Measurements from ENCODE around the gene SELENOF.
"Not testable (repeated sequence)": the region's sequence is repeated elsewhere in the genome, so short reads cannot be mapped to it uniquely, and the experiment has no call there.

SELENOF gene

DNA sequence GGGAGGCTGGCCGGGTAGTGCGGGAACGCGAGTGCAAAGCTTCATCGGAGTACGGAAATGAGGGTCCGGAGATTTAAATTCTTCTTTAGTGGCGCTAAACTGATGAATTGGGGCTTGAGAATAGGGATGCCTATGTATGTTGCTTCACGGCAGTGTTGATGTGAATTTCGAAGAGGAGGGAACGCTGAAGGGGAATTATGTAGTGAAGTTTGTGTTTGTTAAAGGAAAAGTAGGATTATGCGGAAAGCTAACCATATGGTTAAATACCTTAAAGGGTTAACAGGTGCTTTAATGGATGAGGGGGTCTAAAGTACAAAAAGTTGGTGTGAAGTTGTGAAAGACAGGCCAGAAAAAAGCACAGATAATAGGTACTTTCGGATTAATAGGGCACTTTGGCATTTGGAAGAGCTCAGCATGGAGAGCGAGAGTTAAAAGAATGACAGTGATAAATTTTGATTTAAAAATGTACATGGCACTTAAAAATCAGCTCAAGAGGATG, 1.9 kb upstream of the SELENOF start:
- no peak for DNase-seq

DNA sequence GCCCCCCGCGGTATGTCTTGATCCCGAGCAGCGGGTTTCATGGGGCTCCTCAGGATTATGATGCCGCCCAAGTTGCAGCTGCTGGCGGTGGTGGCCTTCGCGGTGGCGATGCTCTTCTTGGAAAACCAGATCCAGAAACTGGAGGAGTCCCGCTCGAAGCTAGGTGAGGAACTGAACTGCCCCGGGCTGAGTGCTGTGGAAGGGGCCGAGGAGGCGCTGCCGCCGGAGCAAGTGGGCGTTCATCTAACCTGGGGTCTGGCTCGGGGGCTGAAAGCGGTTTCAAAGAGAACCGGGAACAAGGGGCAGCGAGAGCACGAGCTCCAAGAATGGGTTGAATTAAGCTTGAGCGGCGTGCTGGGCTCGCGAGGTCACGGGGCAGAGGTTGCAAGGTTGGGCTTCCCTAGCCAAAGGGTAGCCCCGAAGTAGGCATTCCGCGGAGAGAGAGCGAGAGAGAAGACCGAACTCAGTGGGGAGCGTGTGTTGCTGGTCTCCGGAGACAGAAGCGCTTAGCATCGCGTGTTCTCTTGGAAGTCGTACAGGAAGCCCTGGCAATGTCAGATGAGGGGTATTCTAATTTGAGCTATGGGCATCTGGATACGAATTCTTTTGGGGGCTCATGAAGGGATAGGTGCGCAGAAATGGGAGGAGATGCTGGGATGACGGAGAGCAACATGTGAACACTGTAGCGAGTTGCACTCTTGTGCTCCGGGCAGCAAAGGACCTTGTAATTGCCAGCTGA, 1.2 kb upstream of the SELENOF start:
- no peak for DNase-seq

DNA sequence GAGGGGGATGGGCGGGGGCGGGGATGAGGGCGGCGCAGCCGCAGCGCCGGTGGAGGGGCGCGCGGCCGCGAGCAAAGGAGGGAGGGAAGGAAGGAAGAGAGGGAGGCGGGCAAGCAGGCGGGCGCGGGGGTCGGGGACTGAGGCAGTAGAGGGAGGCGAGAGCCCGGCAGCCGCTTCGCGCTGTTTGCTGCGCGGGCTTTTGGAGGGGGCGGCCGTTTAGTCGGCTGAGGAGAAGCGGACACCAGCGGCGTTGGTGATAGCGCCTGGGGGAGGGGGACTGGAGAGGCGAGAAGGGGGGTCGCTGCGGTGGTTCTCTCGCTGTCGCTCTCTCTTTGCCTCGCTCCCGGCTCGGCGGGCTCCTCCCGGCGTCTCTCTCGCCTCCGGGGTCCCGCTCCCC, 673 bp upstream of the SELENOF start, which contains the start of gene HS2ST1:
TSS of gene HS2ST1 (plus strand) at position 35 of the 397 bp plus-strand sequence.
- DNase-seq, result no peak

DNA sequence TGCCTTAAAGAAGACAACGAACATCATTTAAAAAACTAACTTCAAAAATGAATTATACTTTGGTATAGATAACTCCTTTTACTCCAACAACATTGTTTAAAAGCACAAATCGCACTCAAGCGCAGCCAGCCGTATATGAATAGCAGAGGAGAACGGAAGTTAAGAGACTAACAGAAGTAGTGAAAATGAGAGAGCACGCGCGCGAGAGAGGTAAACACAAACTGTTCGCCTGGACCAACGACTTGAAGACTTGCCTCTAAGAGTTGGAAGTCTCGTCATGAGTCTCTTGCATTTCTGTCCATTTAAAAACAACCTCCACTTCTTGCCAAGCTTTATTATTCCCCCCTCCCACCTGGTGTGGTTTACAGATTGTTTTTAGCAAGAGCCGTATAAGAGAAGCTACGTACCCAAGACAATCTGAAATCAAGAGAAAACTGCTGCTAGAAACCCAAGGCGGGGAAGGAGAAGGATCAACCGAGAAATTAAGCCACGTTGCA, 479 bp downstream of the SELENOF start:
- peak; percentile 16 for DNase-seq

DNA sequence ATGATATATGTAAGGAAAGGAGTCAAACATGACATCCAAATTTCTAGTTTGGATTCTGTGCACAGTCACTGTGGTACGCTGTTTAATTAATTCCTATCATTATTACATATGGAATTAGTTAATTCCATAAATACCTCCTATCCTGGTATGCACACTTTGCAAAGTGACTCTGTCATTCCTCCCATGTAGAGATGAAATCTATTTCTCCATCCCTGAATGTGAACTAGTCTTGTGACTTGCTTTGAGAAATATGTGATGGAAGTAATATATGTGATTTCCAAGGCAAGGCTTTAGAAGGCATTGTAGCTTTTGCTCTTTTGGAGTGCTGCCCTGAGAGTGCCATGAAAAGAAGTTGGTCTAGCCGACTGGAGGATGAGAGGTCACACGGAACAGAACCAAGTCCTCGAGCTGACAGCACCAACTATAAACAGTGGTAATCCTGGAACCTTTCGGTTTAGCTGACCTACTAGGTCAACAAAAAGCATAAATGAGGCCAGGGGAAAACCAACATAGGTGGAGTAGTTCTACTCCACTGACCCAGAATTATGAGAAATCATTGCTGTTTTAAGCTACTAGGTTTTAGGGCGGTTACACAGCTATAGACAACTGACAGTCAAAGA, 1.5 kb downstream of the SELENOF start:
- no peak for DNase-seq

DNA sequence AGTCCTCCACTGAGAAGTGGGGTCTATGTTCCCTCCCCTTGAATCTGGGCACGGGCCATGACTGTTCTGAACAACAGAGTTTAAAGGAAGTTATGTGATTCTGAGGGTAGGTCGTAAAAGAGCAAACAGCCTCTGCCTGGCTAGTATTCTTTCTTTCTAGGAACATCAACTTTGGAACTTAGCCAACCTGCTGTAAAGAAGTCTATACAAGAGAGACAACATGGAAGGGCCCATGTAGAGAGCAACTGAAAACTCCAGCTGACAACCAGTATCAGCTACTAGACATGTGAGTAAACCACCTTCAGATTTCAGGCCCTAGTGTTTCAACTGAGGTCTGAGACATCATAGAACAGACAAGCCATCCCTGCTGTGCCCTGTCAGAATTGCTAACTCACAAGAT, 7.5 kb downstream of the SELENOF start:
- no peak for DNase-seq

DNA sequence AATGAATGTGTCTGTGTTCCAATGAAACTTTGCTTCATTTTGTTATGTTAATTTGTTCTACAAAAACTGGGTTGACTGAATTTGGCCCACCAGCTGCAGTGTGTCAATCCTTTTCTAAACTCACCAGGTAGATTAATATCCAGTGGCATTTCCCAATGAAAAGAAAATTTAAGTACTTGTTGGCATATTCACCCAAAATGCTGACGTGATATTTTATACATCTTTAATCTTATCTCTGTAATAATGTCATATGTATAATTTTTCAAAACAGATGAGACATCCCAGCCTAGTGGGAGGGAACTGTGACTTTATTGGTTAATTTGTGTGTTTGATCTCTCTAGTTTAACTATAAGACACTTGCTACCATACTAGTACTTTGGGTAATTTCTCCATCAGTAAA, 8.1 kb downstream of the SELENOF start:
- DNase-seq, result no peak

DNA sequence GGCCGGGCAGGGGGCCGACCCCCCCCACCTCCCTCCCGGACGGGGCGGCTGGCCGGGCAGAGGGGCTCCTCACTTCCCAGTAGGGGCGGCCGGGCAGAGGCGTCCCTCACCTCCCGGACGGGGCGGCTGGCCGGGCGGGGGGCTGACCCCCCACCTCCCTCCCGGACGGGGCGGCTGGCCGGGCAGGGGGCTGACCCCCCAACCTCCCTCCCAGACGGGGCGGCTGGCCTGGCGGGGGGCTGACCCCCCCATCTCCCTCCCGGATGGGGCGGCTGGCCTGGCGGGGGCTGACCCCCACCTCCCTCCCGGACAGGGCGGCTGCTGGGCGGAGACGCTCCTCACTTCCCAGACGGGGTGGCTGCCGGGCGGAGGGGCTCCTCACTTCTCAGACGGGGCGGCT, 14.5 kb downstream of the SELENOF start:
- DNase-seq, result not testable (repeated sequence)

DNA sequence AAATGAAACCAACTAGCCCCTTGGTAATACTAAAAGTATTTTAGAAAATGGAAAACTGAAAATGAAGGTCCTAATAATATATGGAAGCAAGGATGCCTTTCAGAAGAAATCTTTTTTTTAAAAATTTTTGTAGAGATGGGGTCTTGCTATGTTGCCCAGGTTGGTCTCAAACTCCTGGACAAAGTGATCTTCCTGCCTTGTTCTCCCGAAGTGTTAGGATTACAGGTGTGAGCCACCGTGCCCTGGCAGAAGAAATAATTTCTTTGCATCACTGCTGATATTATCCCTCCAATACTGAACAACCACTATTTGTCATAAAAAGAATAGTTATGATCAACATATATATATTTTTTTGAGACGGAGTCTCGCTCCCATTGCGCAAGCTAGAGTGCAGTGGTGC, 25.6 kb downstream of the SELENOF start:
- no peak for DNase-seq

DNA sequence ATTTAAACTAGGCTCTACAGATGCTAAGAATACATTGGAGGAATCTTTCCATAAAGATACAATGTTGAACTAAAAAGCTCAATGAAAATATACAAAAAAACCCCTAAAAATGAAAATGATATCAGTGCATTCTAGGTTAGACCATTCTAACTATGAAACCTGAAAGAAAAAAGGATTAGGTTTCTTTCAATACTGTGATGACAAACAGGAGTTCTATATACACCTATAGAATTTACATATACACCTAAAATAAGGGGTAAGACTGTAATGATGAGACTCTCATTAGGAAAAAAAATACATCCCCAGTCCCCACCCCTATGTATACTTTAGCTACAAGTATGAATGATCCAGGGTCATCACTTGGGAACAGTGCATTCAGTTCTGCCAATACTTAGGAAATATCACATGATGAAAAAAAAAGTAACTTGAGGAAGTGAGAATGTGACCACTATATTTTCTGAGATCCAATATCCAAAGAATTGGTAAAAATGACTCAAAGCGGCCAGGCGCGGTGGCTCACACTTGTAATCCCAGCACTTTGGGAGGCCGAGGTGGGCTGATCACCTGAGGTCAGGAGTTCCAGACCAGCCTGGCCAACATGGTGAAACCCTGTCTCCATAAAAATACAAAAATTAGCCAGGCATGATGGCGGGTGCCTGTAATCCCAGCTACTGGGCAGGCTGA, 26.3 kb downstream of the SELENOF start:
- no peak for DNase-seq

DNA sequence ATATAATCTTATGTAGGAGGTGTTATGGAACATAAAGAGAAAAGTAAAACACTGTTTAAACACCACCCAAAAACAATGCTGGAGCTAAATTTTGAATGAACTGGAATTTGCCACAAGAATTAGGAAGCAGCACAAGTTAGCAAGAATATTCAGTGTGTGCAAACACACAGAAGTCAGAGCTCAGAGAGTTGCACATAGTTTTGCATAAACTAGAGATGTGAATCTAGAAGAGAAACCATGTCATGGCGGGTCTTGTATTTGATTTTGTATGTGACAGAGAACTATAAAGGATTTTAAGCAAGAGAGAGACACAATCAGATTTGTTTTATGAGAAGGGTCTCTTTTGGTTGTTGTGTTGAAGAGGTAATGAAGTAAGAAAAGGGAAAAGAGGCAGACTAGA, 38.2 kb downstream of the SELENOF start:
- no peak for DNase-seq

DNA sequence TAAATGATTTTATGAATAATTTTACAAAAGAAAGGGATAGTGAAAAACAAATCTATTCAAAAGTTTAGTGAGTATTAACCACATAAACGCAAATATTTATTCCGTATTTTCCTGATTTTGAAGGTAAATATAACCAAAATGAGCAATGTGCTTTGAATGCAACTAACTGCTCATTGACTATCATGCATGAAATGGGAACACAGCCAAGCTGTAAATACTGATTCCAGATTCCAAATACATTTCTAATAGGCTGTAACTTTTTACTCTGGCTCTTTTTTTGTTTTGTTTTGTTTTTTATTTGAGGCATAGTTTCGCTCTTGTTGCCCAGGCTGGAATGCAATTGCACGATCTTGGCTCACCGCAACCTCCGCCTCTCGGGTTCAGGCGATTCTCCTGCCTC, 41.8 kb downstream of the SELENOF start:
- DNase-seq, result no peak

DNA sequence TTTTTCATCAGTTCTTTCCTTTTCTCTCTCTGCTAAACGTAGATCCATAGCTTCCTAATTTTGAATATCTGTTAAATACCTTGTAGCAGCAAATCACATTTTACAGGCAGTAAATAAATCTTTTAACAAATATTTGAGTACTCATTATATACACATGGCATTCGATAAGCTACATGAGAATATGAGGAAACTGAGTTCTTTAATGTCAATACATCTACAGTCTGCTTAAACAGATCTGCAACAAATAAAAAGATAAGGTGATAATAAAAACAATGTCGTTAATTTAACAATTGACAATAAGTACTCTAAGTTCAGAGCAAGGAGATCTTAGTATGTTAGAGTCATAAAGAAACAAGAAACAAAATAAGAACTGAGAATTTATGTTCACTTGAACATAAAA, 42.9 kb downstream of the SELENOF start:
- DNase-seq, result no peak

DNA sequence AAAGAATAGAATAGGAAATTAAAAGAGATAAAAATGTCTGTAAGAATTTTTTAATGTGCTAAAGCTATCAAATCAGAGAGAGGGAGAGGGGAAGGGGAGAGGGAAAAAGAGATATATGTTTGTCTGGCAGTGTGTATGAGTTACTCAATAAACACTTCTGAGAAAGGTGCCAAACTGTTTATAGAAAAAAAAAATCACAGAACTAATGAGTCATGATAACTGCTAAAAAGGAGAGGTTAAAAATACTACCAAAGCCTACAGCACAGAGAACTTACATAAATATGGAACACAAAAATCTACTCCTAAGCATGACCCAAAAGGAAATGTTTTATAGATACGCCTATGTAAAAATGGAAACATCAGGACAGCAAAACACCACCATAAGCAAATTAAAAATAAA, 45.4 kb downstream of the SELENOF start:
- DNase-seq, result no peak

DNA sequence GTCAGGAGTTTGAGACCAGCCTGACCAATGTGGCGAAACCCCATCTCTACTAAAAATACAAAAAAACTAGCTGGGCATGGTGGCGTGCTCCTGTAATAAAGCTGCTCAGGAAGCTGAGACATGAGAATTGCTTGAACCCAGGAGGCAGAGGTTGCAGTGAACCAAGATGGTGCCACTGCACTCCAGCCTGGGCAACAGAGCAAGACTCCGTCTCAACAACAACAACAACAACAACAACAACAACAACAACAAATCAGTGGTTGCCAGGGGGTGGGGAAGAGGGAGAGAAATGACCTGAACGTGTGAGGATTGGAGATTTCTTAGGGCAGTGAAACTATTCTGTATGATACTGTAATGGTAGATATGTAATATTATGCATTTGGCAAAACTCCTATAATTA, 46.6 kb downstream of the SELENOF start:
- not testable (repeated sequence) for DNase-seq

DNA sequence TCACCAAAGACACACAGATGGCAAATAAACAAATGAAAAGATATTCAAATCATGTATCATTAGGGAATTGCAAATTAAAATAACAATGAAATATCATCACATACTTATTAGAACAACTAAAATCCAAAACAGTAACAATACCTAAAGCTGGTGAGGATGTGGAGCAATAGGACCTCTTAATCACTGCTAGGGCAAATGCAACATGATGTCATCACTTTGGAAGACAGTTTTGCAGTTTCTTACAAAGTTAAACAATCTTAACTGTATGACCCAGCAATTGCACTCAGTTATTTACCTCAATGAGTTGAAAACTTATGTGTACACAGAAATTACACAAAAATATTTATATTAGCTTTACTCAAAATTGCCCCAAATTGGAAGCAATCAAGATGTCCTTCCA, 47.3 kb downstream of the SELENOF start:
- DNase-seq, result no peak

DNA sequence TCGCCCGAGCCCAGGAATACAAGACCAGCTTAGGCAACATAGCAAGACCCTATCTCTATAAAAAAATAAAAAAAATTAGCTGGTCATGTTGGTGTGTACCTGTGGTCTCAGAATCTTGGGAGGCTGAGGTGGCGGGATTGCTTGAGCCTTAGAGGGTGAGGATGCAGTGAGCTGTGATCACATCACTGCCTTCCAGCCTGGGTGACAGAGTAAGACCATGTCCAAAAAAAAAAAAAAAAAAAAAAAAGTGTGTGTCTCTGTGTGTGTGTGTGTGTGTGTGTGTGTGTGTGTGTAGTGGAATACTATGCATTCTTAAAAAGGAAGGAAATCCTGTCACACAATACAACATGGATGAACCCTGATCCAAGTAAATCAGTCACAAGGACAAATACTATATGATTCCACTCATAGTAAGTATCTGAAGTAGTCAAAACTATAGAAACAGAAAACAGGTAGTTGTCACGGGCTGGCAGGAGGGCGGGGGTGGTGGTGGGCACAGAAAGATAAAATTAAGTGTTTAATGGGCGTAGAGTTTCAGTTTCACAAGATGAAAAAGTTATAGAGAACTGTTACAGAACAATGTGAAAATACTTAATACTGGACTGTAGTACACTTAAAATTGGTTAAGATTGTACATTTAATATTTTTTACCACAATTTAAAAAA, 47.8 kb downstream of the SELENOF start:
- DNase-seq, result no peak

DNA sequence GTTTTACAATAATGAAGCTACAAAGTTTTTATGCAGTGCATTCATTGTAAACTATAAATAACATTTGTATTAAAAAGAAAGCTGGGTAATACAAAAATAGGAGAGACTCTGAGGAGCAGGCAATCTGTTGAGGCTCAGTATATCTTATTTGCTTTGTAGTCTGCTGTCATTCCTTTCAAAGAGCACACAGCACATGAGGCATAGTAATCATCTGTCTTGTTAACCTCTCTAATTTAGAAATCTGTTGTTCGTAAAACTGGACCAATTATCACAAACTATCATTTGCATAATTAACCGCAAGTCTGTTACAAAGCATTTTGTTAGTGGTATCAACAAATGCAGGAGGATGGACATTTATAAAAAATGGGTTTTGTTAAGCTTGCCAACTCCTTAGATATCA, 51.0 kb downstream of the SELENOF start:
- DNase-seq, result no peak

DNA sequence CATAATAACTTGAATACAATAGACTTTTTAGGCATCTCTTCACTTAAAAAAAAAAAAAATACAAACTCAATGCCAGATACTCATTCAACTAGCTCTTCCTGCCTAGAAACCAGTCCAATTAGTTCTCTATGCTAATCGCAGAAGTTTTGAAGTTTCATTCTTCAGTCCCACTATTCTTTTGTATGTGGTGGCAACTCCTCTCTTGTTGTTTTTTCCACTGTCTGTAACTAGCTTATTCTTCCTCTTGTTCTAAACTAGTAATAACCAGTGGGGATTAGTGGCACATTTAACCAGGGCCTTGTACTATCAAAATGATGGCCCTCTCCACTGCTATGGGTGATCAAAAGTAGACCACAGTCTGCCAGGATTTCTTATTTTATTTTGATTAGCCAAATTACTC, 52.5 kb downstream of the SELENOF start:
- no peak for DNase-seq

DNA sequence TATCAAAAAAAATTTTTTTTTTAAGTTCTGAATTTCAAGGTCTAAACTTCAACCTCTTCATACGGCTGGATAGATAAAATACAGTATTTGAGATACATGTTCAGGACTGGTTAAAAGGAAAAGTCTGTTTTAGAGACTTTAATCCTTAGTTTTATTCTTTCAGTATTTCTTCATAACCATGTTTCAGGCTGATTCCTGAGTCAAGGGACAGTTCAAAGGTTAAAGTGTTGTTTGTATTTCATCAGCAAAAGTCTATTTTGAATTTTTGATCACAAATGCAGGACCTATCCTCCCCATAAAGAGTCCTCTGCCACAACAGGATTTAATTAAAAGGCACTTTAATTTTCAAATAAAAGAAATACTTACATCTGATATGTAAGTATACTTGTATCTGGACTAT, 53.5 kb downstream of the SELENOF start:
- DNase-seq, result no peak

DNA sequence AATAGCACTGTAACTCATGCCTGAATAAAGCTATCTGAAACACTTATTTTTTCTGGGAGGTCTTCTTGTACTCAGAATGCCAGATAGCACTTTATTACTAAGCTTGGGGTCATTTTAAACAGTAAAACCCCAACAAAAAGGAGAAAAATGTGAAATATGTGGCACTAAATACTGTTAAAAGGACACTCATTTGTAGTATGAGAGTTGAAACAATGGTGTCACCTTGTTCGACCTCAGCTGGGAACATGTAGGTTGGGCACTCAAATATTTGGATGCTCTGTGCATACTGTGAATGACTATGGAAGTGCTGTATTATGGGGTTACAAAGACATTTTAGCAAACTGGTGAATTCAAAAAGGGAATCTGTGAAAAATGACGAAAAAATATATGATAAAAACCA, 53.9 kb downstream of the SELENOF start:
- no peak for DNase-seq

DNA sequence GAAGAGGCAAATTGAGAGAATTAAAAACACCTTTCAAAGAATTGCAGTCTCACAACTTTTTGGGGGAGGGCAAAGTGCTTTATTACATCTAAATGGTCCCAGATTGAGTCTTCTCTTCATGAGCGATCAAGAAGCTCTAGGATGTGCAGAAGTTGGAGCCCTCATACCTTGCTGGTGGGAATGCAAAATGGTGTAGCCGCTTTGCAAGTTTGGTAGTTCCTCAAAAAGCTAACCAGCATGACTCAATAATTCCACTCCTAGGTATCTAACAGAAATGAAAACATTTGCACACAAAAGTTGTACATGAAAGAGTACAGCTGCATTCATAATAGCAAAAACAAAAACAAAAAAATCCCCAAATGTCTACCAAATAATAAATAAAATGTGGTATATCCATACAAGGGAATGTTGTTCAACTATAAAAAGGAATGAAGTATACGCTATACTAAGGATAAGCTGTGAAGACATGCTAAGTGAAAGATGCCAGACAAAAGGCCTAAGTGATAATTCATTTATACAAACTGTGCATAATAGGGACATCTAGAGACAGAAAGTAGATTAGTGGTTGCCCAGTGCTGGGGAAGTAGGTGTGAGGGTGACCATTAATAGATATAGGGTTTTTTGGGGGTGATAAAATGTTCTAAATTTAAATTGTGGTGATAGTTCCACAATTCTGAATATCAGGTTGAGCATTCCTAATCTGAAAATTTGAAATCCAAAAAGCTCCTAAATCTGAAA, 55.2 kb downstream of the SELENOF start:
- no peak for DNase-seq

DNA sequence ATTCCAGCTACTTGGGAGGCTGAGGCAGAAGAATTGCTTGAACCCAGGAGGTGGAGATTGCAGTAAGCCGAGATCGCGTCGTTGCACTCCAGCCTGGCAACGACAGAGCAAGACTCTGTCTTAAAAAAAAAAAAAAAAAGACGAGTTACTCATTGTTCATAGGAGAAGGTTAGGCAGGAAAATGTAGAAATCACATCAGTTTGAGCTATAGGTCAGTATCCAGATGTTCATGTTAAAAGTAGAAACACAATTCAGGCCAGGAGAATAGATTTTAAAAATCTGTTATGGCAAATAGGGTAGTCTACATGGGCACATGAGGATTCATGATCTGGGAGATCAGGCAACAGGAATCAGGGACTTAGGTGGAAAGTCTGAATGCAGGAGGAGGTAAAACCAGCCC, 57.7 kb downstream of the SELENOF start:
- DNase-seq, result no peak

Data from amniotic stem cell (primary cell).